GM18505 (cell line): ENCODE results near the gene CTBP1.

ENCODE experiments used
- ATAC-seq: cut with Tn5 transposase; IDR thresholded peaks from one replicate; pipeline ENCODE4 v1.9.1; 2021; ENCODE audit not compliant: unreplicated experiment
- POLR2A ChIP-seq: IDR thresholded peaks from 4 replicates; pipeline ENCODE4 v1.6.1; 2011; ENCODE audit warnings: borderline replicate concordance; ENCODE audit not compliant: insufficient read depth, insufficient read length; ENCODE audit errors: extremely low read depth

CTBP1 gene

GRCh38 chr4:1235381-1236102 lies 13.4 kb downstream of the CTBP1 start:
- no peak for TF ChIP-seq POLR2A
- ATAC-seq, result no peak

- no peak for TF ChIP-seq POLR2A
- no peak for ATAC-seq
Observed at GRCh38 chr4:1234811-1235292, 14.1 kb downstream of the CTBP1 start.

DNA sequence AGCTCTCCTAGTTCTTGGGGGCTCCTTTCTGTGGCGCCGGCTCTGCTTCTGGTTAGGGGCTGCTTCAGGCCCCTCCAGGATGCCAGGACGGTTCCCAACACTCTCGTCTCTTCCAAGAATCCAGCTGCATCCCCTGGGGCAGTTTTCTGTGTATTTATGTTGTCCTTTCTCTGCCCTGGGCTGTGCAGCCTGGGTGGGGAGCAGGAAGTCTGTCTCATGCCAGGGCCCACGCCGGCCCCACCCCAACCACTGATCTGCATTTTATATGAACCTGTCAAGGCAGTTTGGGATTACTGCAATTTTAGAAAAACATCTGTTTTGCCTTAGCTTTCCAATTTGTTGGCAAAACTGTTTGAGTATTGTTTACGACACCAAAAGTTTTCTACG lies 14.6 kb downstream of the CTBP1 start:
- no peak for ATAC-seq
- no peak for TF ChIP-seq POLR2A

DNA sequence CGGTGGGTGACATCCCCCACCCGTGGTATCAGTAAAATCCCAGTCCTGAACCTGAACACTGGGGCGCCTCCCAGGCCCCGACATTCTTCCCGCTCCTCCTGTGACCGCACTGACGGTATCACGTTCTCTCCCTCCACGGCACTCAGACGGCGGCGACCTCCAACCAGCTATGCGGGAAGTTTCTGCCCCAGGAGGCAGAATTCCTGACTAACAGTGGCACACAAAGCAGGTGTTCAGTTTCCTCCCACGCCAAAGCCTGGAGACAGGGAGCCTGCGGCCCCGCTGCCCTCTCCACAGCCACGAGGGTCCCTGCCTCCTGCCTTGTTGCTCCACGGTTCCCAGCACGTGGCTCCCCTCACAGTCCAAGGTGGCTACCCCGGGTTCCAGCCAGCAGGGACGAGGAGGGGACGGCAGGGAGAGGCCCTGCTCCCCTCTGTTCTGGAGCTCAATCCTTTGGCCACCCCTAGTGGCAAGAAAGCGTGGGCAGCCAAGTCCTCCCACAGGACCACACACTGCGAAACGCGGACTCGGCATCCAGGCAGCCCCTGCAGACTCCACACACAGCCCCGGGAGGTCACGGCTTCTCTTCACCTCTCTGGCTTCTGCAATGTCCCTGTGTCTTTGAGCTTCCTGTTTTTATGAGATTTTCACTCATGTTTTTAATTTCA lies 15.2 kb downstream of the CTBP1 start:
- TF ChIP-seq POLR2A, result no peak
- no peak for ATAC-seq

- no peak for TF ChIP-seq POLR2A
- no peak for ATAC-seq
Observed at GRCh38 chr4:1232661-1233621, 16.0 kb downstream of the CTBP1 start.

- ATAC-seq, result no peak
- no peak for TF ChIP-seq POLR2A
Observed at GRCh38 chr4:1231637-1232360, 17.1 kb downstream of the CTBP1 start.

GRCh38 chr4:1230971-1231636 lies 17.8 kb downstream of the CTBP1 start:
- no peak for ATAC-seq
- TF ChIP-seq POLR2A, result no peak

- no peak for TF ChIP-seq POLR2A
Observed at GRCh38 chr4:1230316-1230715, 18.6 kb downstream of the CTBP1 start.

DNA sequence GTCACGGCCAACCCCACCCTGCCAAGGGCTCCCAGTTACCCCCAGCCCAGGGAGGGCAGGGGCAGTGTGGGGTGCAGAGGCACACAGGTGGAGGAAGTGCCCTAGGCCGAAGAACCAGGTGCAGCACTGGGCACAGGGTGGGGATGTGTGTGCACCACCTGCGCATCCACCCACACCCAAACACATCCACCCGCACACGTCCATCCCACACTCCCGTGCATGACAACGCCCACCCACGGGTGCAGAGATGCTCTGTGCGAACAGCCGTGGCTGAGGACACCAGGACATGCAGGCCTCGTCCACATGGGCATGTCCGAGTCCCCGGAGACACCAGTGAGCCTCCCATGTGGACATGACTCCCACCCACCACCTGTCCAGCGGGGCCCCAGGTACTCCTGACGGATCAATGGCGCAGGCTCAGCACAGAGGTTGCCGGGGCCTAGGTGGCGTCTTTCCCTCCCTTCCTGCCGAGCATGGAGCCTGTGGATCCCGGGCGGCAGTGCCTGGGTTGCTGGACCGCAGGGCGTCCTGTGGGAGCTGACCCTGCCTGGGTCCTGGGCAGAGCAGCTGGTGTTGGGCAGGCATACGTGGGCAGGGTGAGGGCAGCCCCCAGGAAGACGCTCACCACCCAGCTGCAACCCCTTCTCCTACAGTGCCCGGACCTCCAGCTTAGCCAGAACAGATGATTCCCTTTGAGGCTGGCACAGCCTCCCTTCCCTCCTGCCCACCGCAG lies 19.6 kb downstream of the CTBP1 start:
- ATAC-seq, result no peak
- TF ChIP-seq POLR2A, result no peak

More at GRCh38 chr4:1230316-1230715, 18.6 kb downstream of the CTBP1 start:
- ATAC-seq, result no peak

DNA sequence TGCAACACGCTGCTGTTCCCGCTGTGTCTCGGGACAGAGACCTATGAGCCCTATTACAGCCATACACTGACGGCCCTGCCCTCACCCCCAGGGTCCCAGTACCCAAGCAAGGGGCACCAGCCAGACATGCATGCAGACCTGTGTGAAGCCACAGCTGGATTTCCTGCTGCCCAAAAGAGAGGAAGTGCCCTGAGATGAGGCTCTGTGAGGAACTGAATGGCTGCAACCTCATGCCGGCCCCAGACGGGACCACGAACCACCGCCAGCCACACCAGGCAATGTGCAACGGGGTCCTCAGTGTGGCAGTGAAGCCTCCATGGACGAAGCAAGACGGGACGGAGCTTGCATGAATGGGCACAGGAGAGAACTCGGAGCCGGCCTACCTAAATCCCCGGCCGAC lies 21.1 kb downstream of the CTBP1 start:
- ATAC-seq, result no peak
- TF ChIP-seq POLR2A, result no peak

DNA sequence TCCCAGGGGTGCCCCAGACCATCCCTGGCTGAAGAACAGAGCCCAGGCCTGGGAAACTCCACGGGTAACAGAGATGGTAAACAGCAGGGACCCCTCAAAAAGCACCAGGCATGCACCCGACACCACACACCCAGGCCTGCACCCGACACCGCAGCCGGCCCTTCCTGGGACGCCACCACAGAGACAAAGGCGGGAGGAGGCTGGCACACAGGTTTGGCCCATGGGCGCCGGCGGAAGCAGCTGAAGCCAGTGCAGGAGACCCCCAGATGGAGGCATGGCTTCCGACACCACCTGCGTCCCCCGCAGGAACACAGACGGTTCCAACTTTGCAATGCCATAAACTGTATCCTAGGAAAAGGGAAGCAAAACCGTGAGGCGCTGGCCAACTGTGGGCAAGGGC lies 22.3 kb downstream of the CTBP1 start:
- TF ChIP-seq POLR2A, result no peak

DNA sequence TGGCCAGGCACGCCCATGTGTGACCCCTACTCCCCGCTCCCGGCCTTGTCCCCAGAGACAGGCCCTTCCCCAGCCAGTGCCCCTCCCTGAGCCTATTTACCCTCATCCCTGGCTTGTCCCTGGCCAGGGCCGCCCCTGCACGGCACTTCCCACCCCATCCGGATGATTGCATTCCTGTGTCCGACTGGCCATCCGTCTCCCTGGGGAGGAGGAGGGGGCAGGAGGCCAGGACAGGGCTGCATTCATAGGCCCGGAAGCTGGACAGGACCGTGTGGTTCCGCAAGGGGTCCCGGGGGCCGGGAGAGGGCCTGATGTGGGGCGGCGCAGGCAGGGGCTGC lies 22.8 kb downstream of the CTBP1 start:
- no peak for TF ChIP-seq POLR2A
- ATAC-seq, result no peak

More for the DNA sequence above, 22.3 kb downstream of the CTBP1 start:
- ATAC-seq, result no peak
